GM21367 (cell line): Measurements from ENCODE around the gene MAN1A1.

ENCODE experiments used
- ATAC-seq: cut with Tn5 transposase; IDR thresholded peaks from one replicate; pipeline ENCODE4 v1.9.1; 2021; ENCODE audit not compliant: unreplicated experiment

MAN1A1 gene

DNA sequence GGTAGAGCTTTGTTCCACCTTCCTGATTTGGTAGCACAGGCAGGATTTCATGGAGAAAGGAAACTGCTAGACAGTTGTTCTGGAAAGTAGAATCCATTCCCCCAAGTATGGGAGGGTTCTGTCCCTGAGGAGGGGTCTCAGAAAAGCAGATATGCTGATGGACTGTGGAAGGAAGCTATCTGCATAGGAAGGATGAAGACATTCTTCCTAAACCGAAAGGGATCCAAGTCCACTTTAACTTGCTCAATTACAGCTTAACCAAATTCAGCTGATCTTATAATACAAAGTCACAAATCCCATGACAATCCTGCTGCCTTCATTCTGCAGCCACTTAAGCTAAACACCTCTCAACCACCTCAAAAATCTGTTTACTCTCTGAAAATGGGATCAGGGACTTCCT lies 2.6 kb downstream of the MAN1A1 start:
- ATAC-seq: no peak

DNA sequence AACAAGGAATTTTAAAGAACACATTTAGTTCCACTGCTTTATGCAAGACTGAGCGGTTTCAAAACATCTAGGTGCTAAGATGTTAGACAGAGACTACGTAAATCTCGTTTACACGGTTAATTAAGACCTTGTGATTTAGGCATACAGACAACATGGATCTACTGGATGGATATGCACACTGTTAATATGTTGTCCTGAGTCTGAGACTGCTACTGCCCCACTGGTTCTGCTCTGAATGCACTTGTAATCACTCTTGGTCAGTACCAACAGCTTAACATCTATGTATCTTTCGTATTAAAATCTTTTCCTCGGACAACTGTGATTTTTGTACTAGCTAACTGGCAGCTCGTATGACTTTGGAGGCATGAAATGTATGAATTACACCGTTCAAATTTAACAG lies 3.1 kb downstream of the MAN1A1 start:
- no peak for ATAC-seq

DNA sequence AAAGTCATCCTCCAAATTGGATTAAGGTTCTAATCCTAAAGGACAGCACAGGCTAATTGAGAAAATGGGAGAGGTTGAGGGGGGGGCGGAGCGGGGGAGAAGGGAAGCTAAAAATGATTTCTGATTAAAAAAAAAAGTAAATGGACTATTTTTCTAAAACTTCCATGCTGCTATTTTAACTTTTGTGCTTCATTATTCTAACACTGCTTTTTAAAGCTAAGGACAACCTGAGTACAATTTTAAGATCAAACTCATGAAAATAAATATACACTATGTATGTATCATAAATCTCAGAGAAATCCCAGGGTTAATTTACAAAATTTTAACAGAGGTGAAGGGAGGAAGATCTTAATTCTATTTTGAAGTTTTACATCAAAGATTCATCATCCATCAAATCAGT lies 4.4 kb downstream of the MAN1A1 start:
- no peak for ATAC-seq

DNA sequence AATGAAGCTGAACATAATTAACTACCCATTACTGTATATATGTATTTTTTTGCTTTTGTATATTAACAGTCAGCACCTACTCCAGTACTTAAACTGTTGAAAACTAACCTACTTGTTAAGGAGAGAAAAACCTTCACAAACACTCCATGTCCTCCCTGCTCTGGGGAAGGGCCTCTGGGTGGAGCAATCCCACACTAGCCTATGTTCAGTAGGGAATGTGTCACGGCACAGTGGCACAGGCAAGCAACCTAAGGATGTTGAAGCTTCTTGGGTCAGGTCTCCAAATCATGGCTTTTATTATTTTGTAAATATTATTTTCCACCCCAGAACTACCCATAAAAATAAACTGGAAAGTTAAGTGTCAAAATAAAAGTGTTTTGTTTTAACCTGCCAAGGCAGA lies 5.3 kb downstream of the MAN1A1 start:
- ATAC-seq: no peak

DNA sequence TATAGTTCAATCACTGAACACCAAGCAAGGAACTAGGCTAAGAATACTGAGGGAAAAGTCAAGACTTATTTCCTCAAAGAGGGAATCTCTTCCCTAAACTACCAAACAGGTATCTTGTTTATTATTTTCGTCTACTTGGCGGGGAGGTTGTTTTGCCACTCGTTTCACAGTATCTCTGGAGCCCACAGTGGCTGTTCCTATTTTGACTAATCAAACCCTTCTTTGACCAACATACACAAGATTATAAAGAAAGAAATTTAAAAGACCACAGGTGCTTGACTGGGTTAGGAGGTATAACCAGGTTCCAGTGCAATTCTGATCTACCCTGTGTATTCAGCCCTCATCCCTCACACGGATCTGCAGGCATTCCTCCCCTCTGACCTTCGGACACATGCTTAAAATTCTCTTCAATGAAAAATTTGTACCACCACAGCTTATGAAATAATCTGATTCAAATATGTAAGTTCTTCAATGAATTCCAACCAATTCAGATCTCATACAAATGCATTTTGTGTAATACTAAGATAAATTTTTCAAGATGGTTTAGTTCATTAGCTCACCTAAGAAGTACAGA lies 5.9 kb downstream of the MAN1A1 start:
- no peak for ATAC-seq

DNA sequence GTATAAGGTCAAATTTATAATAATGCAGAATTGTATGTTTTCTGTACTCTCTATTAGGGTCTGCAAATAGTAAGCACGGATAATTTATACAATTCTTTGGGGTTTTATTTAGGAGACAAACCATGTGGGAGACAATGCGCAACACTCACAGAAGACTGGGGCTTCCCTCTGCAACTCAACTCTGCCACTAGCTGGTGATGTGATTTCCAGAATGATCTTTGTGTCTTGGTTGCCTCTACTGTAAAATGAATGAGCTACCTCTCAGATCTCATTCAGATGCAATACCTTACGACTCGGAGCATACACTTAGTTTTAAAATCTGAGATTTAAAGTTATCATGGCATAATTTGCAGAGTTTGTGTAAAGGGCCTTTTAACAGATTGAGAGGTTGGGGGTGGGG lies 6.4 kb downstream of the MAN1A1 start:
- no peak for ATAC-seq

DNA sequence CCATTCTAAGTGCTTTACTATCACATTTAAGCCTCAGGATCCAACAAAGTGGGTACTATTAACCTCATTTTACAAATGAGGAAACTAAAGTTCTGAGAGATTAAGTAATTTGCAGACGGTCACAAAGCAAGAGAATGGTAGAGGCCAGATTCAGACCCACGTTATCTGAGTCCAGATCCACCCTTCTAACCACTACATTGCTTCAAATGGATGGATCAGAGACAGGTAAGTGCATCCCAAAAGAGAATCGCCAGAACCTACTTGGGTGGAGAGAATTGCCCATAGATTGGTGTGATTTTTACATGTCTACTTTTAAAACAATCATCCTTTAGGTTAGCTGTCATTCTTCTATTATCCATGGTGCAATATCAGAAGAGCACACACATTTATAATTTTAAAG lies 7.1 kb downstream of the MAN1A1 start:
- ATAC-seq: no peak

DNA sequence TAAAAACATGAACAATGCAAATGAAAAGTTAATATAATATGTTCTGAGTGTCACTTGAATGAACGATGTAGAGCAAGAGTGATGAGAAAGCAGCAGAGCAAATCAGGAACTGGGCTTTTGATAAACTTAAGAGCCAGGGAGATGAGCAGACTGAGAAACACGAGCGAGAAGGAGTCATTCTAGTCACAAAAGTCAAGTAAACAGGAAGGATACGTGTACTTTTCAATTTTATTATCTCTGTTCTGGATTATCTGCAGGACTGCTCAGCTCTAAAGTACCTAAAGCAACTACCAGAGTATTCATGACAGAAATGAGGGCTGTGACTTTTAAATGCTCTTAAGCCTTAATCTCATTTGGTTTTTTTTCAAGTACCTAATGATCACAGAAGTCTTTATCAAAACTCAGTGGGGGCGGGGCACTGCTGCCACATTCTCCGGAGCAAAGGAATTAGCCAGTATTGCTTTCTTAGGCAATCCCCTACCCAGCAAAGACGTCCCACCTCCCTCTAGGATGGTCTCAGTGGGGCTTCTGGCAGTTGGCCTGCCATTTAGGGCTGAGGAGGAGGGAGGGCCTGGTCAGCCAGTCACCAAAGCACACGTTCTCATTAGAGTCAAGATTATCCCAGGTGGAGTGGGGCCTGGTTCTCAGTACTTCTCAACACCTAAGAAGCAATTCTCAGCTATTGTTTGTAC lies 8.6 kb downstream of the MAN1A1 start:
- no peak for ATAC-seq

DNA sequence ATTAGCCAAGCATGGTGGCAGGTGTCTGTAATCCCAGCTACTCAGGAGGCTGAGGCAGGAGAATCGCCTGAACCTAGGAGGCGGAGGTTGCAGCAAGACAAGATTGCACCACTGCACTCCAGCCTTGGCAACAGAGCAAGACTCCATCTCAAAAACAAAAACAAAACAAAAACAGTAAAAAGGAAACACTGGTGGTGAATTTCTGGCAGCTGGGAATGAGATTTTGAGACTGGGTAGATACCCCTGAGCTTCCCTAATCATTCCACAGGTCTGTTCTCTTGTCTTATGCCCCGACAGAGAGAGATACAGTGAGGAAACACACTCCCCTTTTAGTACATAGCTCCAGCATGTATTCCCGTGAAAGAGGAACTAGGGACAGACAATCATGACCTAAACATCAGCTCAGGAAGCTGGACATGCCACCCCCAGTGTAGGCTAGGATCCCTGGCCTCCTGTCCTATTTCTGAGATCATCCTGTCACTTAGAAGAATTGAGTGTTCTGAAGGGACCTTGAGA lies 9.6 kb downstream of the MAN1A1 start:
- no peak for ATAC-seq

DNA sequence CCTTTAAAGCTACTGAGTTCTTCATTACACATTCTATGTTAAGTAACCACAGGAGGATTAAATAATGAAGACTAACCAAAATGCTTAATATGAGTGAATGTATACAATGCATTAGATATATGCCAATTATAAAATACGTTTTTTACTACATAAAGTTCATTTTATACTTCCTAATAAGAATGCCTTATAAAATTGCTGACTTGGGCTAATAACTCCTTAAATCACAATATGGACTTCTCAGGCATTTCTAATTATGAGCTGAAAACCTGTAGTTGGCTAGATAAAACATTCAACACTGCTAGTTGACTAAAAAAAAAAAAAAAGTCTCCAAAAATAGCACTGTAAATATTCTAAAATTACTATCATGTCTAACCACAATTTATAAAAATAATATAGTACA lies 11.8 kb downstream of the MAN1A1 start:
- ATAC-seq: no peak

DNA sequence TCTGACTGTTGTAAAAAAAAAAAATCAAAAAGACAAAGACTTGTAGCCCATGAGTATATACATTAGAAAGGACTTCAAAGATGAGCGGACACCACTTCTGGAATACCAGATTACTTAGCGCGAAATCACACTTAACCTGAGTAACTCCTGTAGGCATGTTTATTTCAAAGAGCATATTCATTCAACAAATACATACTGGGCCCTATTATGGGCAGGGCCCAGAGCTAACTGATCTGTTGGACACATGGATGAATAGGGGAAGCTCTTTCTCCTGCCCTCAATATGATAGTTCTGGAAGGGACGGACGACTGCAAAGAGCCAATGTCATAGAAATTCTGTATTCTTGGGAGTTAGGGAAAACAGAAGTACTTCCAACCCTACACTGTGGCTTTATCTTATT lies 12.3 kb downstream of the MAN1A1 start:
- ATAC-seq: no peak

DNA sequence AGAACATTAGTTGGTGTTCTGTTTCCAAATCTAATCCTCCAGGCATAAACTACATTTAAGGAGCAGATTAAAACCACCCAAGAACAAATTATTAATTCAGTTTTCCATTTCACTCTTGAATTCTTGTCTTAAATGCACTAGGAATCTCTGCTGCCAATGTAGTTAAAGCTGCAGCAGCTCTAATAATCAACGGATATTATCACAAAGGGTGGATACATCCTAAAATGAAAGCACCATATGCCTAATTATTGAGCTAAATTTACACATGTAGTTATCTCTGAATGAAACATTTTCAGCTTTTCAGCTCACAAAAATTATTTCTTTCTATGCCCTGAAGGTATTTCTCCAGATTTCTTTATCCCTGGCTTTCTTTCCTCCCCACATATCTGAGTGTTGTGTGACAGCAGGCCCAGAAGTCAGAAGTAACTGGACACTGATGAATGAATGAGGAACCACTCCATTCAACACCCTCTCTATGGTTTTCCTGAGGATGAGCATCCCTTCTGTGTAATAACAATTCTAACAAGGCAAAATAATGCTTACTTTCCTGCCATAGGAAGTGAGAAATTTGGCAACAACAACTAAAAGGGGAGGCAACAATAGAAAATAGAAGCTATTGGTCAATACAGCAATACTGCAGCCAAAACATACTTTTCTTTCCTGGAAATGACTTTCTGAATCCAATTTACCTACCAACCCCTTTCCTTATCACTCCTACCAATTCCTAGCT lies 14.9 kb downstream of the MAN1A1 start:
- ATAC-seq: no peak

DNA sequence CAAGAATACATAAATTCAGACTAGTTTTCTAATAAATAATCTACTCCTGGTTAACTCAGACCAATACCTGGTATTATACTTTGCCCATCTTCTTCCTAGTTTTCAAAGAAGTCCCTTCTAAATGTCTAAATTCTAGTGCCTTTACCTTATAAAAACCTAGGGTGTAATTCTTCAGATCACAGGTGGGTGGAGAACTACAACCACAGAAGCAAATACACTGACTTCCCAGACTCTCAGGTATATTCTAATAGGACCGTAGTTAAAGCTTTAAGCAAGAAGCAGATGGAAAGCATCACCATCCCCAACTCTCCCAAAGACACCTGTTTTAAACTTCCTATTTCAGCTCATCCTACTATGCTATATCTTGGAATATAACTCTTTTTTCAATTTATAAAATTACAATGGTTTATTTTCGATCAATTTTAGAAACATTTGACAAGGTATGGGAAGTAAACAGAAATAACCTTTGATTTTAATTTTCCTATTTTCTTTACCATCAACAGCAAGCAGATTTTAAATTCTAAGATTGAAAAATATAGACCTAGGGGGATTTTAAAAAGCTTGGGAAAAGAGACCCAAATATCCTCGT lies 15.8 kb downstream of the MAN1A1 start:
- peak; percentile 54 for ATAC-seq

DNA sequence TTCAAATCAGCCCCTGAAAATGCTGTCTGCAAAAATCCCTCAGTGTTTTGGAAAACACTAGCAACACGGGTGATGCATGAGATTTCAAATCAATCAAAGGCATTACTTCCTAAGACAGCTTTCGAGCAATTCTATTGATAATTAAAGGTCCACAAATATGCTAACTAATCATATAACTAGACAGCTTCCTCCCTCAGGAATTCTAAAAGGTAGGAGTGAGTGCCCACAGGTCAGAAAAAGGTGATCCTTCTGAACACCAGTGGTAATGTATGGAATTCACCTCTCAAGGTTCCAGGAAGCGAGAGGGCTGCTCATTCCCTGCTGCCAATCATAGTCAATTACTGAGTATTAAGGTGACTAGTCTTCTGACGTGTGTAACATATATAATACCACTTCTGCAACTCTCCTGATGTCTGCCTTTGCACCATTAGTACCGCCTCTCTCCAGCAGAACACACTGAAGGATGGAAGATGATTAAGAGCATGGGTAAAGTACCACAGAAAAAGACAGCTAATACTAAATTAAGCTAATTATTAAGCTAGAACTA lies 16.4 kb downstream of the MAN1A1 start:
- no peak for ATAC-seq

DNA sequence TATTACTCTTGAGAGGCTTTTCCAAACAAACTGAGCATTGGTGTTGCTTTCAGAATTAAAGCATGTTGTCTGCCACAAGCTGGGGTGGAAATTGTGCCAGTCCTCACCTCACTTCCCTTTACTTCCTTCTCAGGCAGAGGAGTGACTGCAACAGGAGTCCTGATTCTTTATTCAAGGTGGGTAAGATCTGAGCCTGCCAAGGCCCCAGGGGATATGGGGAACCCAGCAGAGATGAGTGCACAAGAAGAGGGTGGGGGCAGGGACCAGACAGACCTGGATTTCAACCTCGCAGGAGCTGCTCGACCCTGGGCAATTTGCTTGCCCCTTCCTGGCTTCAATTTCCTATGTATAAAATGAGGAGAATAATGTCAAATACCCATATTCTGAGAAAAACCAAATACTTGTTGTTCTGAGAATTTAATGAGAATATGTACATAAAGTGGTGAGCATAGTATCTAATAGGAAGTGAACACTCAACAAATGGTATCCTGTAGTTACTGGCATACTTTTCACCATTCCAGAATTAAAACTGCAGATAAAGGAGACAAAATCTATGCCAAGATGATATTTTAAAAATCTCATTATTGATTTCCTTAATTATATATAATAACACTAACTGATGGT lies 17.8 kb downstream of the MAN1A1 start:
- ATAC-seq: no peak

DNA sequence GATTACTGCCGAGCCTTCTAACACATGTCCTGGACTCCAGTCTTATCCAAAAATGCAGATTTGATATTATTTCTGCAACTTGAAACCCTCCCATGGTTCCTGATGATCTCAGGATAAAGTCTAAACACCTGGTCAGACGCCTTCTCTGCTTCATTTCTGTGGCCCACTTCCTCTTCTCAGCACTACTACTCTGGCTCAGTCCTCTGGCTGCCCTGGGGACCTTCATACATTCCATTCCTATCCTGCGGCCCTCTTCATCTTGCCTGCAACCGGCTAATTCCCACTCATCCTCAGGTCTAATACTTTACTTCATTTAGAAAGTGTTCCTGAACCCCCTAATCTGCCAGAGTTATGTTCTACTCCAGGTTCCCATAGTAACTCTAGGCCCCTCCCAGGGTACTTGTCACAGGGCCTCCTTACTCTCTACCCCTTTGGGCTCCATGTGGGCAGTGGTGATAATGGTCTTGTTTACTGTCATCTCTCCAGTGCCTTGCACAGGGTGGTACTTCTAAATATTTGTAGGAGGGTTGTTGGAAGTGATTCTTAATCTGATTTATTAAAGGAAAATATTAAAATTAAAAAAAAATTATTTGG lies 18.9 kb downstream of the MAN1A1 start:
- ATAC-seq: no peak

DNA sequence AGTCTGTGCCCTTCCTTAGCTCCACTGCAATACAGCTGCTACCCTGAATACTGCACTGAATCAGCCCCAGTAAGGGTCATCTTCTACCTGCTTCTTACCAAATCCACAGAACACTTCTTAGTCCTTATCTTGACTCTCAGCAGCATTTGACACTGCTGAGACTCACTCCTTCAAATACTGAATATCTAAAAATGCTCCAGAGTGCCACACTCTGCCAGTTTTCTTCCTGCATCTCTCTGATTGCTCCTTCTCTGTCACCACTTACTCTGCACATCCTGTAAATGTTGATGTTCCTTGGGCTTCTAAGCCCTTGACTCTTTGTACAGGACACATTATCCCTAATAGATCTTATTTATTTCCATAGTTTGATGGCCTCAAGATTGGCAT lies 19.8 kb downstream of the MAN1A1 start:
- no peak for ATAC-seq

DNA sequence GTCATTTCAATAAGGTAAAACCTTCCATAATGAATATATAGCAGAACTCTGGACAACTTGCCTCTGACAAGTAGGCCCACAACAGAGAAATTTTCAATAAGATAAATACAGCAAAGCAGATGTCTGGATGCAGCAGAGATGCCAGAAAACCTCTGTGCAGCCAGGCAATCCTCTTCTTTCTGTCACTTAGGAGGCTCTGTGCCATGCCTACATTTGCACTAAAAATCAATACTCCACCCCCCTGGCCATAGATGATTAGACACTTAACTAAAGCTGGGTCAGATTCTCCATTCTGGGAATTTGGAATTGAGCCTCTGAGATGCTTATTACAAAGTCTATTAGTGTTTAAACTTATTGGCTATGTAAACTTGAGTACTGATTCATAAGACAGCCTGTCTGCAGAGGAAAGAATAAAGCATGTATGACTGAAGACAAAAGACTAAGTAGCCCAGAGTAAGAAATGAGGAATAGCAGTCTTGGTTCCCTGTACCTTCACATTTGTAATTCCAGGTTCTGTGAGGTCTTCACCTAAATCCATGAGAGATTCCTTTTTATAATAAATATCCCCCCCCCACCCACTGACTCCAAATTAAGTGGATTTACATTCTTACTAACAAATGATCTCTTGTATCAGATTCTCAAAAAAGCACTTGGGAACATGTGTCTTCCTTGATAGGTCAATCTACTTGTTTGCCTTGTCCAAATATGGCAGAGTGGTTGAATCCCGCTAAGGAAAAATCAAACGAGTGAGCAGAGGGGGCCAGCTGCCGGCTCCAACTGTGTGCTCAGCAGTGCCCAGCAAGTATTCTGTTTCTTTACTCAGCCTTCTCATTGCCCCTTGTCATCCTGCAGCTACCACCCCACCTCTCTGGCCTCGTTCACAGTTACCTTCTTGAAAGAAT lies 20.4 kb downstream of the MAN1A1 start:
- ATAC-seq: no peak

DNA sequence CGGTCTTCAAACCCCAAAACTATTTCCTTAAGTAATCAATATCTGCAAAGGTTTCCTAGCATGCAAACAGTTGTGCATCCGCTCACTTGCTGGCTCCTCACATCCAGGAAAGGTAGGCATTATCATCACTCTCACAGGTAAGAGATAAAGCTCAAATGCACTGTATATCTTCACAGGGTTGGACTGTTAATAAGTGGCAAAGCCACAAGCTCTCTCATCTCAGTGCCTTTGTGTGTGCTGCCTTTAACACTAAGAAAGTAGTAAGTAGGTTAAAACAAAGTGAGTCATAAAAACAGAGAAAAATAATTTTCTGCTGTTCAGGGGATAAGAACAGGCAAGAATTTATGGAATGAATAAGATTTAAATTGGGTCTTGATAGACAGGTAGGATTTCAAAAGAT lies 21.3 kb downstream of the MAN1A1 start:
- ATAC-seq: no peak

DNA sequence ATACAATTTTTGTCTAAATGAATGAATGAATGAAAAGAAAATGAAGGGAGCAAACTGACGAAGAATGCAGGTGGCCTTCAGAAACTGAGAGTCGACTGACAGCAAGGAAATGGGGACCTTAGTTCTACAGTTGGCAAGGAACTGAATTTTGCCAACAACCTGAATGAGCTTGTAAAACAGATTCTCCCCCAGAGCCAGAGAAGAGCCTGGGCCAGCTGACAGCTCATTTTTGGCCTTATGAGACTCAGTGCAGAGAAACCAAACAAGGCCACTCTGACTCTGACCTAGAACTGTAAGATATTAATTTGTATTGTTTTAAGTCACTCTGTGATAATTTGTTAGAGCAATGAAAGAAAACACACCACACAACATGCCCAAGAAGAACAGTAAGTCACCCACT lies 21.8 kb downstream of the MAN1A1 start:
- no peak for ATAC-seq
